Activated CD4-positive, alpha-beta memory T cell treated with anti-CD3 and anti-CD28 coated beads for 36 hours (primary cell): ENCODE data around the gene HUNK. TPM values are rescaled to one million over a fixed set of nuclear protein-coding genes. Genes with fewer than 3 reads are reported as not detected.

ENCODE experiments used
- CTCF ChIA-PET: fragments of 350-600 bp; sonication (Branson Sonifier 250); formaldehyde crosslinking; loops from one replicate; lab custom pipeline; 2021; ENCODE audit warnings: antibody characterized with exemption, inconsistent platforms; lab: Charles Lee
- POLR2A ChIA-PET: fragments of 350-600 bp; sonication (Branson Sonifier 250); formaldehyde crosslinking; loops from one replicate; lab custom pipeline; 2021; ENCODE audit warnings: antibody characterized with exemption; lab: Charles Lee
- DNase-seq: peaks from one replicate; pipeline ENCODE4 v3.0.0-alpha.2; 2020
- H3K27ac Mint-ChIP-seq: one replicate; pipeline ENCODE4 v1.8.0; 2021; ENCODE audit warnings: mixed read lengths
- H3K27me3 Mint-ChIP-seq: one replicate; pipeline ENCODE4 v1.8.0; 2021; ENCODE audit warnings: mixed read lengths
- H3K36me3 Mint-ChIP-seq: one replicate; pipeline ENCODE4 v1.8.0; 2021; ENCODE audit warnings: mixed read lengths
- H3K4me1 Mint-ChIP-seq: one replicate; pipeline ENCODE4 v1.8.0; 2021; ENCODE audit warnings: low read depth, mixed read lengths
- H3K4me3 Mint-ChIP-seq: one replicate; pipeline ENCODE4 v1.8.0; 2021; ENCODE audit warnings: mild to moderate bottlenecking, mixed read lengths
- H3K9me3 Mint-ChIP-seq: one replicate; pipeline ENCODE4 v1.8.0; 2021; ENCODE audit warnings: mixed read lengths
- intact Hi-C: fragments of 100-400 bp; cut with micrococcal nuclease; formaldehyde crosslinking; loops from one replicate; pipeline ENCODE4 v1.15.1; 2023
- total RNA-seq, 2 experiments: library from RNA; stranded (reverse); gene quantifications; one replicate each; pipeline ENCODE4 v1.2.3, GENCODE V29; 2021

The HUNK gene
- under 1 TPM; 0.10 to 0.17 TPM for total RNA-seq

DNA sequence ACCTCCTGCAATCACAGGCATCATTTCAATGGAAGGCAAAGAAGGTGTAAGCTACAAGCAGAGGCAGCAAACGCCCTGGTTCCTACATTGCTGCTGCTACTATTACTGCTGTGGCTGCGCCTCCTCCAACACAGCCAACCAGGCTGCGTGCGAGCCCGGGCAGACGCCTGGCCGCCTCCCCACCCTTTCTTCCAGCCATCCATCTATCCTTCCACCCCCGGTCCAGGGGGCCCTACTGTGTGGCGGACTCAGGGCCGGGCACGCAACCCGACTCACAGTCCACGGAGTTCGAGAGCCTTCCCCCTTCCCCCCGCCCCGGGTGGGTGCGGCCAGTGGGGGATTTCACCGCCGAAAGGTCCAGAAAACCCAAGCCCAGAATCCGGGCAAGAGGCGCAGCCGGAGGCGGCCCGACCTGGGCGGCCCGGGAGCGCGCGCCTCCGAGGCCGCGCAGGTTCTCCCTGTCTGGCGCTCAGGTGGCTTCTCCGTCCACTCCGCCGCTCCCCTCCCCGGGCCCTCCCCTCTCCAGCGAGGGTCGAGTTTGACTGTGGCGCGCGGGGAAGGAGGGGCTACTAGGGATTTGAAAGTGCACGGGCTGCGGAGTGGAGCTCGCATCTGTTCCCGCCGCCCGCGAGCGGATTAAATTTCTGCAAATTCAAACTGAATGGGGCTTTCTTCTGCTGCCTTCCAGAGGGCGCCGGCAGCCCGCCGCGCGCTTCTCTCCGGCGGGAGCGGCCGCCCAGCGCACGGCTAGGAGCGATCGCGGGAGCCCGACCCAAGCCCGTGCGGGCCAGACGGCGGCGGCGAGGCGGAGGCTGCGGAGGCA lies at the start of gene HUNK:
Gene HUNK, plus strand, starts transcription at position 569 of the 823 bp plus-strand sequence. CDS start 655 bp downstream, outside the sequence.
- DNase-seq: peak; percentile 20
- peak within 1 kb of the TSS; percentile 68 for H3K4me3 Mint-ChIP-seq
- no peaks in the 10 kb centered on the region for H3K9me3 Mint-ChIP-seq
- H3K36me3 Mint-ChIP-seq: no peaks in the 10 kb centered on the region
- H3K4me1 Mint-ChIP-seq: peaks cover 6% of the 10 kb centered on the region
- POLR2A ChIA-PET: no interaction called here
- CTCF ChIA-PET: no interaction called here
- intact Hi-C loops: loop anchor here (2.0 to 10.0 kb wide), 2 partner anchors 208 to 386 kb away; no protein-coding TSS in a partner anchor
- H3K27me3 Mint-ChIP-seq: peaks cover 42% of the 10 kb centered on the region
- no peak within 1 kb of the TSS for H3K27ac Mint-ChIP-seq

DNA sequence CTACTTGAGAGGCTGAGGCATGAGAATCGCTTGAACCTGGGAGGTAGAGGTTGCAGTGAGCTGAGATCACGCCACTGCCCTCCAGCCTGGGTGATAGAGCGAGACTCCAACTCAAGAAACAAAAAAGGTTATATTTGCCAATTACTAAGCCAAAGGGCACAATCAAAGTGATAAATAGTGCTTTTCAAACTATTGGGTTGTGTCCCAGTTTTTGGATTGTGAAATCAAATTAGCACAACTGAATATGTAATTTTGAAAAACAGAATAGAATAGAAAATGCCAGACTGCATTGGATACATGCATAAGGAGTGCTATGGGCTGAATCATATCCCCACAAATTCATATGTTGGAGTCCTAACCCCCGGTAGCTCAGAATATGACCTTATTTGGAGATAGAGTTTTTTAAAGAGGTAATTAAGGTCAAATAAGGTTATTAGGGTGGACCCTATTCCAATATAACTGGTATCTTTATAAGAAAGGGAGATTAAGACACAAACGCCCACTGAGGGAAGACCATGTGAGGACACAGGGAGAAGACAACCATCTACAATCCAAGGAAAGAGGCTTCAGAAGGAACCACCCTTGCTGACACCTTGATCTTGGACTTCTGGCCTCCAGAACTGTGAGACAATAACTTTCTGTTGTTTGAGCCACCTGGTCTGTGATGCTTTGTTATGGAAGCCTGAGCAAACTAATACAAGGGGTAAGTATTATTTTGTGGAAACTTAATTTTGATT lies 42.9 kb upstream of the HUNK start:
- ChIA-PET POLR2A (no interaction called here), CTCF (no interaction called here)
- H3K27ac Mint-ChIP-seq: no peak overlapping the region
- no peaks in the 10 kb centered on the region for H3K36me3 Mint-ChIP-seq
- H3K4me1 Mint-ChIP-seq: no peaks in the 10 kb centered on the region
- no peak overlapping the region for H3K4me3 Mint-ChIP-seq
- no peak for DNase-seq
- H3K27me3 Mint-ChIP-seq: peaks cover 8% of the 10 kb centered on the region
- intact Hi-C loops: no loop called here
- H3K9me3 Mint-ChIP-seq: no peaks in the 10 kb centered on the region

DNA sequence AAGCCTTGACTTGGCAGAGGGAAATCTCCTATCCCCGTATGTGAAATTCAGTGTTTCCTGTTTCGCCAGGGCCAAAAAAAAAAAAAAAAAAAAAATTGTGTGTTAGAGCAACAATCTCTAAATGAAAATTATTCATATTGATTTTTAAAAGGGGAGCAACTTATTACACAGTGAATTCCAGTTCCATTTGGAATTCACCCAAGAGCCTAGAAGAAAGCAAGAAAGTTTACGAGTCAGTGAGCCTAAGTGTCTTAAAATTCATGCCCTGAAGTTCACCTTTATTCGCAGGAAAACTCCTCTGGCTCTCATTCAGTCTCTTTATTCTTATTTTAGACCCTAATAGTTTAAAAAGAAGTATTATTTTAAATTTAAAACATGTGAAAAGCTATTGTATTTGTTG lies 42.1 kb upstream of the HUNK start:
- Mint-ChIP-seq H3K27me3 (peaks cover 8% of the 10 kb centered on the region), H3K27ac (no peak overlapping the region), H3K36me3 (no peaks in the 10 kb centered on the region), H3K4me3 (no peak overlapping the region), H3K9me3 (no peaks in the 10 kb centered on the region), H3K4me1 (no peaks in the 10 kb centered on the region)
- intact Hi-C loops: no loop called here
- DNase-seq: no peak
- CTCF ChIA-PET: no interaction called here
- POLR2A ChIA-PET: no interaction called here

DNA sequence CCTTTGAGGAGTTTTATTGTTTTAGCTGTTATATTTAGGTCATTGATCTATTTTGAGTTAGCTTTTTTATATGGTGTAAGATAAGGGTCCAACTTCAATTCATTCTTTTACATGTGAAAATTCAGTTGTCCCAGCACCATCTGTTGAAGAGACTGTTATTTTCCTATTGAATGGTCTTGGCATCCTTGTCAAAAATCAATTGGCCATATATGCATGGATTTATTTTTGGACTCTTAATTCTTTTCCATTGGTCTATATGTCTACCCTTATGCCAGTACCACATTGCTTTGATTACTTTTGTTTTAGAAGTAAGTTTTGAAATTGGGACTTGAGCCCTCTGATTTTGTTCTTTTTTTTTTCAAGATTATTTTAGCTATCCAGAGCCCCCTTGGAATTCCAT lies 35.8 kb upstream of the HUNK start:
- Mint-ChIP-seq H3K4me1 (no peaks in the 10 kb centered on the region), H3K27me3 (peaks cover 7% of the 10 kb centered on the region), H3K9me3 (no peaks in the 10 kb centered on the region), H3K4me3 (no peak overlapping the region), H3K27ac (no peak overlapping the region), H3K36me3 (no peaks in the 10 kb centered on the region)
- no peak for DNase-seq
- ChIA-PET POLR2A (no interaction called here), CTCF (no interaction called here)
- intact Hi-C loops: no loop called here

DNA sequence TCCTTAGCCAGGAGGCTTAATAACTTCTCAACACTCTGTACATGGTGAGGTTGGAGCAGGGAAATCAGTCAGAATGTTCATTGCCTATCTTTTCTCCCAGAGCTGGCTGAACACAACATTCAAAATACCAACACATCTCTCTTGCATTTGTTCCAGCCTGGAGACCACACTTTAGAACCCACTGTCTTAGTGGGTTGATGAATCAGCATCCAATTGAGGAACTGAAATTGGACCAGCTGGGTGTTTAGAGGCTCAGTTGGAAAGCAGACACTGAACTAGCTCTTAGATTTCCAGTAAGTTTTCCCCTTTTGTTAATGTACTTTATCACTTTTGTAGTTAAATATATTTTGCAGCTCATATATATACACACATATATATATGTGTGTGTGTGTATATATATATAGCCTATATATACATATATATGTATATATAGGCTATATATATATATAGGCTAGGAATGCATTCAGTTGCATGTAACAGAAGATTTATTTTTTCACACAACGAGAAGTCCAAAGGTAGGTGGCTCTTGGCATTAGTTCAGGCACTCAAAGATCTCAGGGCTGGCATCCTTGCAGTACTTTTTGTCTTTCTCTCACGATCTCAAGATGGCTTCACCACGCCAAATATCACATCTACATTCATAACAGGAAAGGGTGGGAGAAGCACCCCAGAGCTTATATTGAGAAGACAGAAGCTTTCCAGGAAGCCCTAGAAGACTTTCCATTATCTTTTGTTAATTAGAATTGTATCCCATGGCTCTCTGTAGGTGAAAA lies 35.0 kb upstream of the HUNK start:
- H3K9me3 Mint-ChIP-seq: no peaks in the 10 kb centered on the region
- H3K4me1 Mint-ChIP-seq: no peaks in the 10 kb centered on the region
- DNase-seq: no peak
- no peak overlapping the region for H3K4me3 Mint-ChIP-seq
- intact Hi-C loops: no loop called here
- CTCF ChIA-PET: no interaction called here
- POLR2A ChIA-PET: interaction anchor here (0.7 kb wide), 1 partner anchor 101 kb away, joined by 5 read pairs; no protein-coding TSS in a partner anchor
- H3K27me3 Mint-ChIP-seq: peaks cover 5% of the 10 kb centered on the region
- no peaks in the 10 kb centered on the region for H3K36me3 Mint-ChIP-seq
- no peak overlapping the region for H3K27ac Mint-ChIP-seq

DNA sequence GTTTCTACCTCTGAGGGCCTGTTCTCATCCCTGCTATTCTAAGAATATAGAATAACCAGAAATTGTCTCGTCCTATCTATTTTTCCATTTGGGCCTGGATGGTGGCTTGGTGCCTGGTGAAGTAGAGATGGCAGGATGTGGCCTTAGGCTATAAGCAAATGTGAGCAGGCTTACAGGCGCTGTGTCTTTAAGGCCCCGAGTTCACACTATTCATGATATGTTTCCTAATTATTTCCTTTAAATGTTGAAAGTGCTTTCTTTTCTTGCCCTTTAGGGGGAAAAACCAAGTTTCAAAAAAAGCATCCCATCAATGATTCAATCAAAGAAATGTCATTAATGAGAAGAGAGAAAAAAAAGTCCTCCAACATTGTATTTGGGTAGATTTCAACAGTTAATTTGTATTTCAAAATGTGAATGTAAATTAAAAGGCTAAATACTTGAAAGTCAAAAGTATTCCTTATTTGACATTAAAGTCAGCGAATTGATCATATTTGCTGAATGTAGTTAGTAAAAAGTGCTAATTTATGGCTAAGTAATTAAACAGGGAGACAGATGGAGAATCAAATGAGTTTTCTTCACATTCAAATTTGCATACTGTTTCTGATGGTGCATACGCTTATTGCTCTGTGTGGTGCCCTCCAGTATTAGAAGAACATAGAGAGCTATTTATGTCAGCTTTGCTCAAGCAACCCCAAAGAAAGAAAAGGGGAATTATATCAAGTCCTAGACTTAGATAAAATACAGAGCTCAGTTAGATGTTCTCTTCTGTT lies 34.0 kb upstream of the HUNK start:
- no peak for DNase-seq
- Mint-ChIP-seq H3K4me1 (no peaks in the 10 kb centered on the region), H3K27me3 (peaks cover 6% of the 10 kb centered on the region), H3K36me3 (no peaks in the 10 kb centered on the region), H3K9me3 (no peaks in the 10 kb centered on the region), H3K27ac (no peak overlapping the region), H3K4me3 (no peak overlapping the region)
- intact Hi-C loops: no loop called here
- ChIA-PET CTCF (no interaction called here), POLR2A (no interaction called here)

DNA sequence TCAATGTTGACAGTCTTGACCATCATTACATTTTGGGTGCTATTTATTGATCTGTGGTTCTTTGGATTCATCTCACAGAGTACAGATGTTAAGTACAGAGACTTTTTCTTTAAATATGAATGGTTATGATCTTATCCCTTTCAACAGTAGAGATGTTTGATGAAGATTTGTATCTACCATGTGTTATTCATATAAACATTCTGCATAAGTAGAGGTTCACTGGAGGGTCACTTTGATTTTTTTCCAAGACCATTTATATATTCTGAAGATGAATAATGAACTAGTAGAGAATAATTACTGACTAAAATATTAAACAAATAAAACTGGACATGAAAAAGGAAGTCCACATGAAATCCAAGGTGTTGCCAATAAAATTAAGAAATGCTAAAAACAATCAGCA lies 28.6 kb upstream of the HUNK start:
- H3K36me3 Mint-ChIP-seq: no peaks in the 10 kb centered on the region
- no peak for DNase-seq
- ChIA-PET CTCF (no interaction called here), POLR2A (no interaction called here)
- H3K4me1 Mint-ChIP-seq: no peaks in the 10 kb centered on the region
- no peak overlapping the region for H3K27ac Mint-ChIP-seq
- intact Hi-C loops: no loop called here
- H3K9me3 Mint-ChIP-seq: no peaks in the 10 kb centered on the region
- no peak overlapping the region for H3K4me3 Mint-ChIP-seq
- peaks cover 15% of the 10 kb centered on the region for H3K27me3 Mint-ChIP-seq

DNA sequence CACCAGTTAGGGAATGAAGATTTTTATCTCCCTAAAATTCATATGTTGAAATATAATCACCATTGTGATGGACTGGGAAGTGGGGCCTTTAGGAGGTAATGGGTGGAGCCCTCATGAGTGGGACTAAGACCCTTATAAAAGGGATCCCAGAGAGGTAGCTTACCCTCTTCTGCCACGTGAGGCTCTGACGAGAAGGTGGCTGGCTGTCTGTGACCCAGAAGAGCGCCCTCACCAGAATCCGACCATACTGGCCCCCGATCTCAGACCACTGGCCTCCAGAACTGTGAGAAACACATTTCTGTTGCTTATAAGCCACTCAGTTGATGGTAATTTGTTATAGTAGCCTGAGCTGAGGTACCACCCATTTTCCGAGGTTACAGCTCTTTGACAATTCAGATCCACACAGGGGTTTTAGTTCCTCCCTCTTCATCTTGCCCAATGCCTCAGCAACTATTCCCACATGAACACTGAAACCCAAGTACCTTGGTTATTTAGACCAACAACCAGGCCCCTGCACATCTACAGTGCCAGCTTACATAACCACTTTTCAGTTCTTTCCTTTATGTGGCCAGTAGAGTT lies 27.6 kb upstream of the HUNK start:
- no peaks in the 10 kb centered on the region for H3K4me1 Mint-ChIP-seq
- ChIA-PET POLR2A (no interaction called here), CTCF (no interaction called here)
- H3K4me3 Mint-ChIP-seq: no peak overlapping the region
- H3K9me3 Mint-ChIP-seq: no peaks in the 10 kb centered on the region
- H3K27ac Mint-ChIP-seq: no peak overlapping the region
- DNase-seq: no peak
- intact Hi-C loops: no loop called here
- H3K36me3 Mint-ChIP-seq: no peaks in the 10 kb centered on the region
- H3K27me3 Mint-ChIP-seq: peaks cover 15% of the 10 kb centered on the region

DNA sequence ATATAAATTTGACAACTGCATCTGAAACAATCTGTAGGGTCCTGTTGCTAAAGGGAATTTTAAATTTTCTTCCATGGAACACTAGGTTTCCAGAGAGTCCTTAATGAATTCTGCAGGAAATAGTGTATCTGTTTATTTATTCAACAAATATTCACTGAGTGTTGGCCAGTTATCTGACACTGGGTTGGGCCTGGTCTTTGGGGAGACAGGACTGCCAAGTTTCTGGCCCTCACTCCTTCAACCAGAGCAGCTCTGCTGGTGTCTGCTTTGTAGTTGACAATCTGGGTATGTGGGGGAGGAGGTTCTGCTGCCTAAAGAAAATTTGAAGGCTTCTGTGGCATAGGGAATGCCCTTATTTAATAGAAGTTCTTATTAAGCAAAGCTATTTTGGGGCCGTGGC lies 26.1 kb upstream of the HUNK start:
- Mint-ChIP-seq H3K27ac (no peak overlapping the region), H3K27me3 (peaks cover 11% of the 10 kb centered on the region), H3K36me3 (no peaks in the 10 kb centered on the region), H3K4me3 (no peak overlapping the region), H3K4me1 (no peaks in the 10 kb centered on the region), H3K9me3 (no peaks in the 10 kb centered on the region)
- ChIA-PET POLR2A (no interaction called here), CTCF (no interaction called here)
- no peak for DNase-seq
- intact Hi-C loops: no loop called here

DNA sequence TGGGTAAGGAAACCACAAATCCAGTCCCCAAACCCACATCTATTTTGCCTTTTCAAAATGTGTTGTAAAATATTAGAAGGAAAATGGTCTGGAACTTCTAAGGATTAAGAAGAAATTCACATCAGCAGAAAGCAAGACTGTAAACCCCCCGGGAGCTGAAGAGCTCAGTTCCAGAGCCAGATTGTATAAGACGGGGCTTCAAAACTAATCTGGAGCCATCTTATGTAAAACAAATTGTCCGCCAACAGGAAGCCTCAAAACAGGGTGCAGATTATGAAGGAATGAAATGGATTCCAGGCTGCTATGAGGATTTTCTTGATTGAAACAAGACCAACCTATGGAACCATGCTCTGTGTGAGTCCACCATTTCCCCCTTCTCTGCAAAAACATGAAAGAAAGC lies 25.1 kb upstream of the HUNK start:
- Mint-ChIP-seq H3K9me3 (no peaks in the 10 kb centered on the region), H3K4me1 (no peaks in the 10 kb centered on the region), H3K4me3 (no peak overlapping the region), H3K36me3 (no peaks in the 10 kb centered on the region), H3K27me3 (peaks cover 11% of the 10 kb centered on the region), H3K27ac (no peak overlapping the region)
- ChIA-PET POLR2A (no interaction called here), CTCF (interaction anchor here (1.1 kb wide), 1 partner anchor 20 kb away, joined by 4 read pairs; no protein-coding TSS in a partner anchor)
- intact Hi-C loops: no loop called here
- no peak for DNase-seq

DNA sequence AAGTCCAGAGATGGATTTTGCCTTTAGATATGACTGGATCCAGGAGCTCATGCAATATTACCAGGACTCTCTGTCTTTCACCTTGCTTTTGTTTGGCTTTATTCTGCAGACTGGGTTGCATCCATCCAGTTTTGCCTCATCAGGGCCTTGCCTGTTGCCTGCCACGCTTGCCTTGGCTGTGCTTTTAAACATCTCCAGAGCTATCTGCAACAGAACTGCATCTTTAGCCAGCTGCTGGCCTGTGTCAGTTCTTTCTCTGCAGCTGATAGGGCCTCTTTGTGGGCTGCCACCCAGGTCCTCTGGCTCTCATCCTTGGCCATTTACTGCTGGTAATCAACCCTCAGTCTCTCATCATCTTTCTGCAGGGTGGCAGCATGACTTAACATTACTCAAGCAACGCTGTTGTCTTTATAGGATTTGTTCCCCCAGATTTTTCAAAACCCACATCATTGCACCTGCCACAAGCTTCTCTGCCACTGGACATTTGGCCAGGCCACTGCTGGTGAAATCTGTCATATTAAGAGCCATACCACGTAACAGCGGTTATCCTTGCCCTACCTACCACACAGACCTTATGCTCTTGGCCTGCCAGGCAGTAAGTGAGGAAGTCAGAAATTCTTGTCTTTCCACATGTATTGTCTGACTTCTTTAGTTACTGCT lies 24.4 kb upstream of the HUNK start:
- Mint-ChIP-seq H3K9me3 (no peaks in the 10 kb centered on the region), H3K27me3 (peaks cover 11% of the 10 kb centered on the region), H3K36me3 (no peaks in the 10 kb centered on the region), H3K4me1 (no peaks in the 10 kb centered on the region), H3K27ac (no peak overlapping the region), H3K4me3 (no peak overlapping the region)
- no peak for DNase-seq
- CTCF ChIA-PET: interaction anchor here (1.1 kb wide), 1 partner anchor 19 kb away, joined by 4 read pairs; no protein-coding TSS in a partner anchor
- intact Hi-C loops: no loop called here
- POLR2A ChIA-PET: no interaction called here
